ENCODE data around the gene BLOC1S3.
"Not testable (repeated sequence)": the region's sequence is repeated elsewhere in the genome, so short reads cannot be mapped to it uniquely, and the experiment has no call there.

BLOC1S3 gene

DNA sequence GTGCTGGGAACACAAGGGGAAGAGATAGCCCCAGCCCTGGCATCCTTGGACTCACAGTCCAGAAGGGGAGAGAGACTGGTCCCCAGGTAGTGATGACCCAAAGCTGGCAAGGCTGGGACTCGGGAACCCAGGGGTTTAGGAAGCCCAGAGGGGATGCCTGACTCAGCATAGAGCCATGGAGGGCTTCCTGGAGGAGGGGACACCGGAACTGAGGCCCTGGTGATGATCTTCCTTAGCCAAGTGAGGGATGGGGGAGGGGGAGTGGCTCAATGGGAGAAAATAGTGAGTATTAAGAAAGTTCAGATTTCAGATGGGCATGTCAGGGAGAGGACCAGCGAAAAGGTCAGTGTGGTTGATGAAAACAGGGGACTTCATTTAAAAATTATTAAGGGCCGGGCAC is 39.8 kb downstream of the BLOC1S3 start:
- TF ChIP-seq FOXP2 (optimal IDR thresholded peaks at IDR 0.05; ENCODE audit: control extremely low read depth, extremely low read length, insufficient read depth) (no peak), EZH2 (IDR thresholded peaks at IDR 0.05) (no peak), POLR2AphosphoS5 (IDR thresholded peaks at IDR 0.05; ENCODE audit: borderline replicate concordance, low read depth, low read length) (no peak)
- Histone ChIP-seq H3K27ac (no peak overlapping the region), H3K36me3 (ENCODE audit: insufficient read depth, low read length) (no peaks in the 10 kb centered on the region), H3K4me3 (no peak overlapping the region), H3K9ac (ENCODE audit: insufficient read length) (no peak overlapping the region), H3K9me3 (ENCODE audit: low read depth, low read length) (no peaks in the 10 kb centered on the region)
- no peak for DNase-seq (ENCODE audit: low read depth, low spot score)

DNA sequence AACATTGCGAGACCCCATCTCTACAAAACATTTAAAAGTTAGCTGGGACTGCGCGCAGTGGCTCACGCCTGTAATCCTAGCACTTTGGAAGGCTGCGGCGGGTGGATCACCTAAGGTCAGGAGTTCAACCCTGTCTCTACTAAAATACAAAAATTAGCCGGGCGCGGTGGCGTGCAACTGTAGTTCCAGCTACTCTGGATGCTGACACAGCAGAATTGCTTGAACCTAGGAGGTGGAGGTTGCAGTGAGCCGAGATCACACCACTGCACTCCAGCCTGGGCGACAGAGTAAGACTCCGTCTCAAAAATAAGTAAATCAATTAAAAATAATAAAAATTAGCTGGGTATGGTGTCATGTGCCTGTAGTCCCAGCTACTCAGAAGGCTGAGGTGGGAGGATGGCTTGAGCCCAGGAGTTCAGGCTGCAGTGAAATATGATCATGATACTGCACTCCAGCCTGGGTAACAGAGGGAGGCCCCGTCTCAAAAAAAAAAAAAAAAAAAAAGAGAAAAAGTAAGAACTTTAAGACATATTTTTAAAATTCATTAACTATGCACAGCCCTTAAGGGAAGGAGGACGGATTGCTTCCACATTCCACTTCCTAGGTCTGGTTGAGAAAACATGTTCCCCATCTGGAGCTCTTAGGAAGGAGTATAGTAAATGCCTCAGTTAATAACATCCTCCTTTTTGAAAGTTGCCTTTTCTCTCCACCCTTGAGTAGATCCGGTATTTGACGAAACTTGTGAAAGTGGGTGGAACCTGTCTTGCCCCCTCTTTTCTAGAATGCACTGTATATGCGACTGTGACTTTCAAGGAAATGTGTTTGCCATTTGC is 40.5 kb downstream of the BLOC1S3 start:
- Histone ChIP-seq H3K4me3 (no peak overlapping the region), H3K9me3 (ENCODE audit: low read depth, low read length) (no peaks in the 10 kb centered on the region), H3K27ac (no peak overlapping the region), H3K36me3 (ENCODE audit: insufficient read depth, low read length) (no peaks in the 10 kb centered on the region), H3K9ac (ENCODE audit: insufficient read length) (no peak overlapping the region)
- DNase-seq (ENCODE audit: low read depth, low spot score), result no peak
- TF ChIP-seq EZH2 (IDR thresholded peaks at IDR 0.05) (no peak), POLR2AphosphoS5 (IDR thresholded peaks at IDR 0.05; ENCODE audit: borderline replicate concordance, low read depth, low read length) (no peak), FOXP2 (optimal IDR thresholded peaks at IDR 0.05; ENCODE audit: control extremely low read depth, extremely low read length, insufficient read depth) (no peak)

DNA sequence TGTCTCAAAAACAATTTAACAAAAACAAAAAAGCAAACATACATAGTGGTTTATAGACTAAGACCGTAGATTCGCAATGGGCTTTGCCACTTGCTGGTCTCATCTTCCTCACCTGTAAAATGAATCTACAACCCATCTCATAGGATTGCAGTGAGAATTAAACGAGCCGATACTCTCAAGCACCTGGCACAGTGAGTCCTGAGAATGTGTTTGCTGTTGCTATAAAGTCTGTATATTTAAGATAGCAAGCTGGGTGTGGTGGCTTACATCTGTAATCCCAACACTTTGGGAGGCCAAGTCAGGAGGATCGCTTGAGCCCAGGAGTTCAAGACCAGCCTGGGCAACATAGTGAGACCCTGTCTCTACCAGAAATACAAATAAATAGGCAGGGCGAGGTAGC is 44.1 kb downstream of the BLOC1S3 start:
- no peak for DNase-seq (ENCODE audit: low read depth, low spot score)
- TF ChIP-seq POLR2AphosphoS5 (IDR thresholded peaks at IDR 0.05; ENCODE audit: borderline replicate concordance, low read depth, low read length), result no peak
- no peak for TF ChIP-seq EZH2 (IDR thresholded peaks at IDR 0.05)
- no peak for TF ChIP-seq FOXP2 (optimal IDR thresholded peaks at IDR 0.05; ENCODE audit: control extremely low read depth, extremely low read length, insufficient read depth)
- Histone ChIP-seq H3K27ac (no peak overlapping the region), H3K9ac (ENCODE audit: insufficient read length) (no peak overlapping the region), H3K9me3 (ENCODE audit: low read depth, low read length) (no peaks in the 10 kb centered on the region), H3K4me3 (no peak overlapping the region), H3K36me3 (ENCODE audit: insufficient read depth, low read length) (no peaks in the 10 kb centered on the region)

DNA sequence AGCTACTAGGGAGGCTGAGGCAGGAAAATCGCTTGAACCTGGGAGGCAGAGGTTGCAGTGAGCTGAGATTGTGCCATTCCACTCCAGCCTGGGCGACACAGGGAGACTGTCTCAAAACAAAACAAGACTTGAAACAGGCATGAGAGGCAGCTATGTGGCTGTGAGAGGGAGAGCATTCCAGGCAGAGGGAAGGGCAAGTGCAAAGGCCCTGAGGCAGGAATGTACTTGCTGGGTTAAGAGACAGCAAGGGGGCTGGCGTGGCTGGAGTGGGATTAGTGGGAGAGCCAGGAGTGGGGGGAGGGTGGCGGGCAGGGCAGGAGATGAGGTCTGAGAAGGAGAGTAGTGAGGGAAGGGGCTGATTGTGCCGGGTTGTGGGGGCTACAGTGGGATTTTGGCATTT is 45.3 kb downstream of the BLOC1S3 start:
- TF ChIP-seq FOXP2 (optimal IDR thresholded peaks at IDR 0.05; ENCODE audit: control extremely low read depth, extremely low read length, insufficient read depth) (no peak), POLR2AphosphoS5 (IDR thresholded peaks at IDR 0.05; ENCODE audit: borderline replicate concordance, low read depth, low read length) (no peak), EZH2 (IDR thresholded peaks at IDR 0.05) (no peak)

DNA sequence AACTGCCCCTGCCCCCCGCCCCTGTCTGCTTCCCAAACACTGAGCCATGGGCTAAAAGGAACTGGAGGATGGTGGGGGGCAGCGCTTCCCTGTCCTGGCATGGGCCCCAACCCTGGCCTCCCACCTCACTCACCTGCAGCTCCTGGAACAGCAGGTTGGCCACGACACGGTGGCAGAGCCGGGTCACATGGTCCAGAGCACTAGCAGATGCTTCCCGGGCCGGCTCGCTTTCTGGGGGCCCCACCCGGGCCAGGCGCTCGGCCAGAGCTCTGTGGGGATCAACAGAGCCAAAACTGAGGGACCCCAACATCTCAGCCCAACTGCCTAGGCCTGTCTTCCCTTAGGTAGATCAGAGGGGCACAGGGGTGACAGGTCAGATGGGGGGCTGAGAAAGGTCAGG is 46.1 kb downstream of the BLOC1S3 start:
- H3K4me3 ChIP-seq, result no peak overlapping the region
- TF ChIP-seq EZH2 (IDR thresholded peaks at IDR 0.05) (no peak), FOXP2 (optimal IDR thresholded peaks at IDR 0.05; ENCODE audit: control extremely low read depth, extremely low read length, insufficient read depth) (no peak), POLR2AphosphoS5 (IDR thresholded peaks at IDR 0.05; ENCODE audit: borderline replicate concordance, low read depth, low read length) (no peak)

More for the DNA sequence above, 45.3 kb downstream of the BLOC1S3 start:
- Histone ChIP-seq H3K27ac (no peak overlapping the region), H3K4me3 (no peak overlapping the region), H3K36me3 (ENCODE audit: insufficient read depth, low read length) (no peaks in the 10 kb centered on the region), H3K9me3 (ENCODE audit: low read depth, low read length) (no peaks in the 10 kb centered on the region), H3K9ac (ENCODE audit: insufficient read length) (no peak overlapping the region)
- no peak for DNase-seq (ENCODE audit: low read depth, low spot score)

DNA sequence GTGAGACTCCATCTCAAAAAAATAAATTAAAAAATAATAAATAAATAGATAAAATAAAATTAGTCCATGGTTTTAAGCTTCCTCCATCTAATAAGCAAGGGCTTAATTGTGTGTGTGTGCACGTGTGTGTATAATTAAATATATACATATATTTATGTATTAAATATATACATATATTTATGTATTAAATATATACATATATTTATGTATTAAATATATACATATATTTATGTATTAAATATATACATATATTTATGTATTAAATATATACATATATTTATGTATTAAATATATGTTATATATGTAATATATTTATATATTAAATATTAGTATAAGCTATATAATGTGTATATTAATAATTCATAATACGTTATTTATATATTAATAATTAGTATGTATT is 50.5 kb downstream of the BLOC1S3 start:
- H3K27ac ChIP-seq; H3K4me3 ChIP-seq; DNase-seq (ENCODE audit: low read depth, low spot score); H3K9me3 ChIP-seq (ENCODE audit: low read depth, low read length); H3K9ac ChIP-seq (ENCODE audit: insufficient read length); H3K36me3 ChIP-seq (ENCODE audit: insufficient read depth, low read length): not testable (repeated sequence)

More for the DNA sequence above, 46.1 kb downstream of the BLOC1S3 start:
- no peak for DNase-seq (ENCODE audit: low read depth, low spot score)
- H3K36me3 ChIP-seq (ENCODE audit: insufficient read depth, low read length), result no peaks in the 10 kb centered on the region
- no peak overlapping the region for H3K9ac ChIP-seq (ENCODE audit: insufficient read length)
- no peaks in the 10 kb centered on the region for H3K9me3 ChIP-seq (ENCODE audit: low read depth, low read length)
- no peak overlapping the region for H3K27ac ChIP-seq
